ENCODE data around the gene WWP2. TPM values are rescaled to one million over a fixed set of nuclear protein-coding genes. Genes with fewer than 3 reads are reported as not detected.
"Not testable (repeated sequence)": the region's sequence is repeated elsewhere in the genome, so short reads cannot be mapped to it uniquely, and the experiment has no call there.

Gene WWP2
- 100 to 1,000 TPM in 1 of 2 donors, 10 to 100 TPM in 1; 83.3 to 102 TPM for total RNA-seq
- long read RNA-seq, full-length matches to known transcripts = 2 of 58 reads
- long read RNA-seq, partial matches to known transcripts = 48 of 58 reads
- long read RNA-seq, other reads (novel, unspliced or antisense) = 8 of 58 reads

GRCh38 chr16:69761983-69762813, at the start of gene WWP2:
WWP2 (plus strand) TSS chr16:69762332; CDS start chr16:69787011, 24,679 bp downstream.
- intact Hi-C loops (cut with DNase I, micrococcal nuclease) = no loop called here
- ATAC-seq = peak; percentile 80
- peak; percentile 72 to 81 for DNase-seq

GRCh38 chr16:69712914-69713581, 49.1 kb upstream of the WWP2 start:
- ATAC-seq (no peak), DNase-seq (no peak)
- intact Hi-C loops (cut with DNase I, micrococcal nuclease) = no loop called here

GRCh38 chr16:69717066-69717465, 45.1 kb upstream of the WWP2 start:
- intact Hi-C loops (cut with DNase I, micrococcal nuclease) = no loop called here
- ATAC-seq = no peak
- no peak for DNase-seq

- DNase-seq = no peak
- intact Hi-C loops (cut with DNase I, micrococcal nuclease) = no loop called here
- ATAC-seq = no peak
Observed at GRCh38 chr16:69718111-69718764, 43.9 kb upstream of the WWP2 start.

GRCh38 chr16:69720822-69721430, 41.2 kb upstream of the WWP2 start:
- intact Hi-C loops (cut with DNase I, micrococcal nuclease) = no loop called here
- peak in 1 of 2 donors; percentile 44 for DNase-seq
- ATAC-seq = no peak

GRCh38 chr16:69721441-69721957, 40.6 kb upstream of the WWP2 start:
- ATAC-seq (no peak), DNase-seq (no peak)
- intact Hi-C loops (cut with DNase I, micrococcal nuclease) = no loop called here

GRCh38 chr16:69724414-69724873, 37.7 kb upstream of the WWP2 start:
- DNase-seq = no peak
- ATAC-seq = no peak

GRCh38 chr16:69724981-69725479, 37.1 kb upstream of the WWP2 start:
- DNase-seq = no peak
- no peak for ATAC-seq
- intact Hi-C loops (cut with DNase I, micrococcal nuclease) = no loop called here

More at GRCh38 chr16:69724414-69724873, 37.7 kb upstream of the WWP2 start:
- intact Hi-C loops (cut with DNase I, micrococcal nuclease) = no loop called here

- no peak for ATAC-seq
- intact Hi-C loops (cut with DNase I, micrococcal nuclease) = no loop called here
- DNase-seq = no peak
Observed at GRCh38 chr16:69725480-69726312, 36.4 kb upstream of the WWP2 start.

GRCh38 chr16:69726313-69727060, 35.6 kb upstream of the WWP2 start, which contains the start of gene NQO1:
NQO1 (minus strand) TSS chr16:69726560; CDS start chr16:69726439, 121 bp downstream.
- ATAC-seq (peak; percentile 90), DNase-seq (peak; percentile 96 to 97)
- intact Hi-C loops (cut with DNase I, micrococcal nuclease) = no loop called here

- DNase-seq = peak in 1 of 2 donors; percentile 29
- intact Hi-C loops (cut with DNase I, micrococcal nuclease) = no loop called here
- no peak for ATAC-seq
Observed at GRCh38 chr16:69727916-69728270, 34.2 kb upstream of the WWP2 start.

GRCh38 chr16:69729030-69729429, 33.1 kb upstream of the WWP2 start:
- DNase-seq = peak in 1 of 2 donors; percentile 5
- ATAC-seq; intact Hi-C loops (cut with DNase I, micrococcal nuclease): not testable (repeated sequence)

GRCh38 chr16:69731280-69731679, 30.9 kb upstream of the WWP2 start:
- intact Hi-C loops (cut with DNase I, micrococcal nuclease); ATAC-seq; DNase-seq: not testable (repeated sequence)

- DNase-seq = no peak
- intact Hi-C loops (cut with DNase I, micrococcal nuclease) = no loop called here
- ATAC-seq = peak; percentile 82
Observed at GRCh38 chr16:69732101-69732500, 30.0 kb upstream of the WWP2 start.

- ATAC-seq (peak; percentile 22), DNase-seq (no peak)
- intact Hi-C loops (cut with DNase I, micrococcal nuclease) = no loop called here
Observed at GRCh38 chr16:69741519-69741918, 20.6 kb upstream of the WWP2 start.

- peak; percentile 90 for ATAC-seq
- peak; percentile 90 to 96 for DNase-seq
- intact Hi-C loops (cut with DNase I, micrococcal nuclease) = no loop called here
Observed at GRCh38 chr16:69741951-69742904, 19.9 kb upstream of the WWP2 start.

Data from left colon (tissue), 2 donors.